Neural cell (in vitro differentiated cells): Measurements from ENCODE around the gene MCL1. TPM values are rescaled to one million over a fixed set of nuclear protein-coding genes. Genes with fewer than 3 reads are reported as not detected.

Source experiments
- H2AFZ ChIP-seq: fragments of 200-600, 300-800 bp; sonication (generic), shearing (Covaris generic); 2 replicates; pipeline ENCODE4 v1.6.0; 2014; ENCODE audit warnings: low read depth, mild to moderate bottlenecking, antibody characterized with exemption, low read length, moderate library complexity
- H3F3A ChIP-seq: fragments of 200-600 bp; shearing (Covaris generic); 2 replicates; pipeline ENCODE4 v1.6.1; 2016; ENCODE audit warnings: mild to moderate bottlenecking, moderate library complexity, mixed read lengths, antibody characterized with exemption, low read length; ENCODE audit not compliant: insufficient read depth, poor library complexity, severe bottlenecking
- H3K27ac ChIP-seq: fragments of 200-600, 300-800 bp; sonication (generic), shearing (Covaris generic); 2 replicates; pipeline ENCODE4 v1.5.1; 2014; ENCODE audit warnings: mild to moderate bottlenecking, low read length, moderate library complexity
- H3K27me3 ChIP-seq: fragments of 300-800, 200-600 bp; sonication (generic), shearing (Covaris generic); 2 replicates; pipeline ENCODE4 v1.6.0; 2014; ENCODE audit warnings: mild to moderate bottlenecking, low read depth, low read length, moderate library complexity; ENCODE audit not compliant: insufficient read depth
- H3K36me3 ChIP-seq: fragments of 300-800, 200-600 bp; sonication (generic), shearing (Covaris generic); 2 replicates; pipeline ENCODE4 v1.5.1; 2014; ENCODE audit warnings: mild to moderate bottlenecking, antibody characterized with exemption, low read length, moderate library complexity; ENCODE audit not compliant: insufficient read depth
- H3K4me2 ChIP-seq: fragments of 300-800, 200-600 bp; sonication (generic), shearing (Covaris generic); 2 replicates; pipeline ENCODE4 v1.6.0; 2014; ENCODE audit warnings: mild to moderate bottlenecking, low read length
- H3K4me3 ChIP-seq: fragments of 300-800, 200-600 bp; sonication (generic), shearing (Covaris generic); 2 replicates; pipeline ENCODE4 v1.5.1; 2014; ENCODE audit warnings: mild to moderate bottlenecking, low read length, moderate library complexity
- H3K79me2 ChIP-seq: fragments of 200-600 bp; shearing (Covaris generic); replicated peaks from 2 replicates; pipeline ENCODE4 v1.6.0; 2014; ENCODE audit warnings: mild to moderate bottlenecking, low read length, moderate library complexity; ENCODE audit not compliant: insufficient read depth
- H3K9ac ChIP-seq: fragments of 300-800, 200-600 bp; sonication (generic), shearing (Covaris generic); 2 replicates; pipeline ENCODE4 v1.6.1; 2016; ENCODE audit warnings: mild to moderate bottlenecking, low read length, mixed read lengths
- H3K9me2 ChIP-seq: fragments of 200-600 bp; shearing (Covaris generic); 2 replicates; pipeline ENCODE4 v1.6.1; 2016; ENCODE audit warnings: mild to moderate bottlenecking, low read length, mixed read lengths; ENCODE audit not compliant: insufficient read depth
- H3K9me3 ChIP-seq: fragments of 200-600, 300-800 bp; sonication (generic), shearing (Covaris generic); 2 replicates; pipeline ENCODE4 v1.6.1; 2016; ENCODE audit warnings: mild to moderate bottlenecking, mixed run types, low read length, moderate library complexity, mixed read lengths
- H4K20me1 ChIP-seq: fragments of 200-600 bp; shearing (Covaris generic); 2 replicates; pipeline ENCODE4 v1.6.1; 2016; ENCODE audit warnings: mild to moderate bottlenecking, mixed run types; ENCODE audit not compliant: insufficient read depth
- EP300 ChIP-seq: fragments of 450-650 bp; conservative IDR thresholded peaks from 2 replicates; pipeline ENCODE4 v1.6.1; 2014; ENCODE audit warnings: antibody characterized with exemption, mild to moderate bottlenecking, moderate library complexity; ENCODE audit not compliant: poor library complexity, severe bottlenecking
- EZH2 ChIP-seq: fragments of 200-600, 300-800 bp; shearing (Covaris generic), sonication (generic); IDR thresholded peaks from 2 replicates; pipeline ENCODE4 v1.6.1; 2014; ENCODE audit warnings: antibody characterized with exemption, low read length, borderline replicate concordance, mild to moderate bottlenecking; ENCODE audit not compliant: insufficient read depth, poor library complexity, severe bottlenecking
- MXI1 ChIP-seq: fragments of 450-650 bp; conservative IDR thresholded peaks from 2 replicates; pipeline ENCODE4 v1.6.1; 2014; ENCODE audit warnings: antibody characterized with exemption, mild to moderate bottlenecking; ENCODE audit not compliant: poor library complexity, severe bottlenecking
- POLR2AphosphoS5 ChIP-seq: IDR thresholded peaks from 2 replicates; pipeline ENCODE4 v1.6.1; 2012
- RAD21 ChIP-seq: fragments of 450-650 bp; conservative IDR thresholded peaks from 2 replicates; pipeline ENCODE4 v1.6.1; 2014; ENCODE audit warnings: antibody characterized with exemption, mild to moderate bottlenecking, moderate library complexity
- SMC3 ChIP-seq: fragments of 450-650 bp; conservative IDR thresholded peaks from 2 replicates; pipeline ENCODE4 v1.6.1; 2014; ENCODE audit warnings: antibody characterized with exemption, mild to moderate bottlenecking, moderate library complexity; ENCODE audit not compliant: poor library complexity
- TAF1 ChIP-seq: IDR thresholded peaks from 2 replicates; pipeline ENCODE4 v1.6.1; 2012; ENCODE audit warnings: low read depth
- polyA plus RNA-seq: library from polyadenylated mRNA; depleted of rRNA; stranded (reverse); fragments of >200 nt; gene quantifications from 2 replicates; pipeline ENCODE4 v1.2.3, GENCODE V29; 2014
- TF ChIP-seq, protein P1 (sequence below): fragments of 450-650 bp; IDR thresholded peaks from 2 replicates; pipeline ENCODE4 v1.5.1; 2014; ENCODE audit warnings: antibody characterized with exemption, mild to moderate bottlenecking, moderate library complexity; ENCODE audit not compliant: poor library complexity, severe bottlenecking
- TF ChIP-seq, protein P2 (sequence below): IDR thresholded peaks from 2 replicates; pipeline ENCODE4 v1.6.1; 2012; ENCODE audit warnings: borderline replicate concordance

MCL1 gene
- polyA plus RNA-seq, 1 donor from 2014 or later = 171 TPM

DNA sequence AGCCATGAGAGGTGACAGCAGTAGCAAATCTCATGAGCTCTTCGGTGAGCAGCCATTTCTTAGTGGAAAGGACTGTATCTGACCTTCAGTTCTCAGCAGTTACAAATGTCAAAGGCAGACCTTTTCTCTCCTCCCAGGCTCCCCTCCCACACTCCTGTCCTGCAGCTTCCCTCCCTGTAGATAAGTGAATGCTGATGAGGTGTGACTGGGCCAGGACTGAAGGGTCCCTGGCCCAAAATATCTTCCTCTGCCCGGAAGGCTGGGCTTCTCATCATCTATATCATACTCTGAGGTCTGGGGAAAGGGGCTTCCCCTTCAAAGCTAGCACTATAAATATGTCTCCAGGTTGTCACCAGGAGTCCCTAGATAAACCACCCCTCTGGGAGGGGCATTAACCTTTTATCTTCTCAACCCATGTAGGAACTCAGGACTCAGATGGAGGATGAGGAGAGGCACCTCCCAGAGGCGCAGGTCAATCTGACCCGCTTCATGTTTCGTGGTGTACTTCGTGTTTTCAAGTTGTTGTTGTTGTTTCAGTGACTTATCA lies 33.9 kb downstream of the MCL1 start:
- TF ChIP-seq SMC3 = no peak
- TF ChIP-seq, protein P1, sequence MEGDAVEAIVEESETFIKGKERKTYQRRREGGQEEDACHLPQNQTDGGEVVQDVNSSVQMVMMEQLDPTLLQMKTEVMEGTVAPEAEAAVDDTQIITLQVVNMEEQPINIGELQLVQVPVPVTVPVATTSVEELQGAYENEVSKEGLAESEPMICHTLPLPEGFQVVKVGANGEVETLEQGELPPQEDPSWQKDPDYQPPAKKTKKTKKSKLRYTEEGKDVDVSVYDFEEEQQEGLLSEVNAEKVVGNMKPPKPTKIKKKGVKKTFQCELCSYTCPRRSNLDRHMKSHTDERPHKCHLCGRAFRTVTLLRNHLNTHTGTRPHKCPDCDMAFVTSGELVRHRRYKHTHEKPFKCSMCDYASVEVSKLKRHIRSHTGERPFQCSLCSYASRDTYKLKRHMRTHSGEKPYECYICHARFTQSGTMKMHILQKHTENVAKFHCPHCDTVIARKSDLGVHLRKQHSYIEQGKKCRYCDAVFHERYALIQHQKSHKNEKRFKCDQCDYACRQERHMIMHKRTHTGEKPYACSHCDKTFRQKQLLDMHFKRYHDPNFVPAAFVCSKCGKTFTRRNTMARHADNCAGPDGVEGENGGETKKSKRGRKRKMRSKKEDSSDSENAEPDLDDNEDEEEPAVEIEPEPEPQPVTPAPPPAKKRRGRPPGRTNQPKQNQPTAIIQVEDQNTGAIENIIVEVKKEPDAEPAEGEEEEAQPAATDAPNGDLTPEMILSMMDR = no peak
- TF ChIP-seq POLR2AphosphoS5 = no peak
- no peak for TF ChIP-seq MXI1
- TF ChIP-seq TAF1 = no peak
- TF ChIP-seq EZH2 = no peak
- no peak for TF ChIP-seq EP300
- TF ChIP-seq RAD21 = no peak
- TF ChIP-seq, protein P2, sequence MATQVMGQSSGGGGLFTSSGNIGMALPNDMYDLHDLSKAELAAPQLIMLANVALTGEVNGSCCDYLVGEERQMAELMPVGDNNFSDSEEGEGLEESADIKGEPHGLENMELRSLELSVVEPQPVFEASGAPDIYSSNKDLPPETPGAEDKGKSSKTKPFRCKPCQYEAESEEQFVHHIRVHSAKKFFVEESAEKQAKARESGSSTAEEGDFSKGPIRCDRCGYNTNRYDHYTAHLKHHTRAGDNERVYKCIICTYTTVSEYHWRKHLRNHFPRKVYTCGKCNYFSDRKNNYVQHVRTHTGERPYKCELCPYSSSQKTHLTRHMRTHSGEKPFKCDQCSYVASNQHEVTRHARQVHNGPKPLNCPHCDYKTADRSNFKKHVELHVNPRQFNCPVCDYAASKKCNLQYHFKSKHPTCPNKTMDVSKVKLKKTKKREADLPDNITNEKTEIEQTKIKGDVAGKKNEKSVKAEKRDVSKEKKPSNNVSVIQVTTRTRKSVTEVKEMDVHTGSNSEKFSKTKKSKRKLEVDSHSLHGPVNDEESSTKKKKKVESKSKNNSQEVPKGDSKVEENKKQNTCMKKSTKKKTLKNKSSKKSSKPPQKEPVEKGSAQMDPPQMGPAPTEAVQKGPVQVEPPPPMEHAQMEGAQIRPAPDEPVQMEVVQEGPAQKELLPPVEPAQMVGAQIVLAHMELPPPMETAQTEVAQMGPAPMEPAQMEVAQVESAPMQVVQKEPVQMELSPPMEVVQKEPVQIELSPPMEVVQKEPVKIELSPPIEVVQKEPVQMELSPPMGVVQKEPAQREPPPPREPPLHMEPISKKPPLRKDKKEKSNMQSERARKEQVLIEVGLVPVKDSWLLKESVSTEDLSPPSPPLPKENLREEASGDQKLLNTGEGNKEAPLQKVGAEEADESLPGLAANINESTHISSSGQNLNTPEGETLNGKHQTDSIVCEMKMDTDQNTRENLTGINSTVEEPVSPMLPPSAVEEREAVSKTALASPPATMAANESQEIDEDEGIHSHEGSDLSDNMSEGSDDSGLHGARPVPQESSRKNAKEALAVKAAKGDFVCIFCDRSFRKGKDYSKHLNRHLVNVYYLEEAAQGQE = no peak
- Histone ChIP-seq H3K9me2 (no peaks in the 10 kb centered on the region), H4K20me1 (no peaks in the 10 kb centered on the region)

DNA sequence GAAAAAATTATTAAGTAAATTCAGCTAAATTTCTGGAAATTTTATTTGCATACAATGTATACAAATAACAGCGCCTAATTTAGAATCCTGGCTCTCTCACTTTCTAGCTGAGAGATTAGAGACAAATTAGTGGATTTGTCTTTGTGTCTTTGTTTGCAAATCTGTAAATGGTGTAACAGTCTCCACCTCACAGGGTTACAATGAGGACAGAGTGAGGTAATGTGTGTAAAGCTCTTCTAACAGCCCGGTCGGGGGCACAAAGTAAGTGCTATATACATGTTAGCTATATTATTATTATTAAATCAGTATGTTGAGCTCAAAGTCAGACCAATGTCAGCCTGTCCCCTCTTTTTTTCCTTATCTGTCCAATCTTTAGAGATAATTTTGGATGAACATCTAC lies 35.2 kb downstream of the MCL1 start:
- H3K79me2 ChIP-seq = no peaks in the 10 kb centered on the region
- H3K9me3 ChIP-seq = no peaks in the 10 kb centered on the region
- TF ChIP-seq EP300 (no peak), MXI1 (no peak), EZH2 (no peak), RAD21 (no peak), TAF1 (no peak), POLR2AphosphoS5 (no peak), SMC3 (no peak)
- TF ChIP-seq, protein P1 = no peak
- TF ChIP-seq, protein P2 = no peak
- no peak overlapping the region for H3K4me3 ChIP-seq
- no peak overlapping the region for H3K27ac ChIP-seq
- peaks cover 8% of the 10 kb centered on the region for H3K27me3 ChIP-seq
- H3K36me3 ChIP-seq = no peaks in the 10 kb centered on the region
- H3K9me2 ChIP-seq = no peaks in the 10 kb centered on the region
- H3F3A ChIP-seq = no peaks in the 10 kb centered on the region
- H3K4me2 ChIP-seq = no peak overlapping the region
- H2AFZ ChIP-seq = no peak overlapping the region
- no peaks in the 10 kb centered on the region for H4K20me1 ChIP-seq
- H3K9ac ChIP-seq = no peak overlapping the region

More for the DNA sequence above, 33.9 kb downstream of the MCL1 start:
- no peak overlapping the region for H2AFZ ChIP-seq
- no peaks in the 10 kb centered on the region for H3K36me3 ChIP-seq
- peaks cover 12% of the 10 kb centered on the region for H3K27me3 ChIP-seq
- H3K4me2 ChIP-seq = no peak overlapping the region
- H3K27ac ChIP-seq = no peak overlapping the region
- no peak overlapping the region for H3K4me3 ChIP-seq
- H3K9ac ChIP-seq = no peak overlapping the region
- no peaks in the 10 kb centered on the region for H3K79me2 ChIP-seq
- no peaks in the 10 kb centered on the region for H3K9me3 ChIP-seq
- H3F3A ChIP-seq = no peaks in the 10 kb centered on the region
